HUDEP-2 (cell line): ENCODE results near the gene ELAC2.
A peak's percentile ranks its signal among the peaks of the same experiment; 100 is the strongest.

Source experiments
- DNase-seq, 76 experiments: peaks; one replicate each; lab custom pipeline; 2025; ENCODE audit not compliant: unreplicated experiment in 76 of 76; lab: John Stamatoyannopoulos, UW

ELAC2 gene

DNA sequence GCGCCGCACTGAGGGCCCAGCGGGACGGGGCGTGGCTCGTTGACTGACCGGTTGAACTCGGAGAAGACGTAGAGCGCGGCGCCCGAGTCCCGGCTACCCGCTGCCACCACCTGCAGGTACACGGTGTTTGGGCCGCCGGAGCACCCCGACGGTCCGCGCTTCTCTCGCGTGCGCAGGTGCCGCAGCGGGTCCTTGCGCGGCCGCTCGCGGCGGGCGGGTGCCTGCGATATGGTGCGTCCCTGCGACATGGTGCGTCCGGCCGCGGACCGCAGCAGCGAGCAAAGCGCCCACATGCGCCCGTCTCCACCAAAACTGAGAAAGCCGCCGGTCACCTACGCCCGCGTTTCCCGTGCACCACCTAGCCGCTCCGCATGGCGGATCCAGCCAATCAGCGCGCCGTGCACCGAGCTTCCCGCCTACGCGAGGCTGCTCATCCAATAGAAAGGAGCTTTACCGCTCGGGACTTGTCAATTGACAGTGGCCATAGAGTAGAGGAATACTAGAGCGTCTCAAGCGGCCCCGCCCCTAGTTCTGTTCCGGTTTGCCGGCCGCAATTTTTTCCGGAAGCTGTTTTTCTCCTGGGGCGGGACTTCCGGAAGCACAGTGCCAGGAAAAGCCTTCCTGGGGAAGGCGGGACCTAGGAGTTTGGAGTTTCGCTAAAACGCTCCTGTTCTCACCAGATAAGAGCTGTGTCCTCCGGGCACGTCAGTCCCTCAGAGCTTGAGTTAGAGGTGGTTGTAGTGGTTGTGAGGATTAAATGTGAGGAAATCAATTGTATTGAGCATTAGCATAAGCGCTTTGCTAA, at the start of gene ELAC2:
TSS of gene ELAC2 (minus strand) at position 373 of the 805 bp plus-strand sequence. CDS start at position 293, 80 bp downstream.
- peak in 75 of 76 experiments; percentile 66 to 99 (median 94) for DNase-seq

- DNase-seq, result no peak
Observed at GRCh38 chr17:13065032-13065431, 47.2 kb upstream of the ELAC2 start.

DNA sequence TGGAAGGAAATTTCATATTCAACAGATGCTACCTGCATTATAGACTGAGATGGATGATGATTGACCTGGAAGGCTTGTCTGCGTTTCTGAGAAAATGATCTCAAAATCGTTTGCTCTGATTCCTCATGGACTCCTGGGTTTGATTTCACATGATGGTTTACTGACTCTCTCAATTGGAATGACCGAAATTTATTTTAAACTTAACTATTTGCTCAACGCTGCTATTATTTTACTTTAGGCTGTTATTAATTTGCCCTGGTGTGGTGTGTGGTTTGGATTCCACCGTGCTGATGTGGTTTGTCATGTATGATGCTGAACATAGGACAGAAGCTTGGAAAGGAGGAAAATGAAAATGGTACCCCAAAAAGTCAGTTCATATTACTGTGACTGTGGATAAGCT, 37.3 kb upstream of the ELAC2 start:
- DNase-seq, result no peak

DNA sequence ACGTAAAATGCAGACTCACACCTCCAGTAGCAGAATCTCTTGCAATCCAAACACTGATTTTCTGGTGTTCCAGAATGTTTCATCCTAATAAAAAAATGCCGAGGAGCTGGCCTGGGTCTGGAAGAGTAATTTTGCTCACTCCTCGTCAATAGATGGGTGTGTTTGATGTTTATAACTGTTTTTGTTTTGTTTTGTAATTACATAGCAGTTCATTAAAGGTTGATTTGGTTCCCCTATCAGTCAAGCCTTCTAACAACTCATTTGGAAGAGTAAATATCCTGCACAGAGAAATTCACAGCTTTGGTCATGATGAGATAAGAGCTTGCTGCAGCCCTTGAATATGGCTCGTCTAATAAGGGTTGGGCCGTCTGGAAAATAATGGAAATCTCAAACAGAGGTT, 36.8 kb upstream of the ELAC2 start:
- DNase-seq, result no peak

GRCh38 chr17:13051915-13052314, 34.1 kb upstream of the ELAC2 start:
- no peak for DNase-seq

DNA sequence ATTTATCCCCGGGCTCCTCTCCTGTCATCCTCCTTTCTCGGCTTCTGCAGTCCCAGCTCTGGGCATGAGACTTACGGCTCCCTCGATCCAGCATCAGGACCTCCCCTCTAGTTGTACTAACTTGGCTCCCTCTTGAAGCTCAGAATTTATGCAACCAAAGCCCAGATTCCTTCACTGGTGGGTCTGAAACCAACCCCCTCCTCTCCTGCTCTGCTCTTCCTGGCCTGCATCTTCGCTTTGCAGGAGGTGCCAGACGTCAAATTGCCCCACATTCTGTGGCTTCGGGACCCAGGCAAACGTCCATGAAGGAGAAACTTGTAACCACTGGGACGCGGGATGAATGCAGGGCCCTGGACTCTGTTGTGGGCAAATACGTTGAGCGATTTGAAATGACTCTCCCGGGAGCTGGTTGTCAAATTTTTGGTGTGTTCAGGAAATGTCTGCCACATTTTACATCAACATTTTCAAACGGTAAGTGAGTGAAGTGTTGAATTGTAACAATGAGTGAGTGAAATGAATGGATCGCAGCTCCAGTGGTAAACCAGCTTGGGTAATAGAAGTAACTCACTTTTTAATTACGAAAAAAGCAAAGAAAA, 29.3 kb upstream of the ELAC2 start:
- no peak for DNase-seq

GRCh38 chr17:13046361-13046760, 28.5 kb upstream of the ELAC2 start:
- DNase-seq, result no peak

DNA sequence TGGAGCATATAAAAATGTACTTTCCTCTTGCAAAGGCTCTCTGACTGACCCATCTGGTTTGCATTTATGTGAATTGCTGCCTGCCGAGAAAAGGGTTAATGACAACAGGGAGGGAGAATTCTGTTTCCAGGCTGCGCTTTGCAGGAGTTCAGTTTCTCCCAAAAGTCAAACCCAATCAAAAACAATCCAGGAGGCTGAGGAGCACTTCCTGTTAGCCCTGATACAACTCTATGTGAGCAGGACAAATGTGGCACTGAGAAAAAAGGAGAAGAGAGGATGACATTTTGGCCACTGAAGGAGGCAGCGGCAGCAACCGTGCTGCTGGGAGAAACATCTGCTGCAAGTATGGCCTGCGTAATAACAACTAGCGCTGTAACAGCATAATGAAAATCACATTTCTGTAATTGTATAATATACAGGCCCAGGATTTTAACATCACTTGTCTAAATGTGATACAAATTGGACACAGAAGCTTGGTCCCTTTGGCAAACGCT, 26.8 kb upstream of the ELAC2 start:
- no peak for DNase-seq

GRCh38 chr17:13038931-13039665, 21.3 kb upstream of the ELAC2 start:
- no peak for DNase-seq

- DNase-seq, result no peak
Observed at GRCh38 chr17:13036751-13037150, 18.9 kb upstream of the ELAC2 start.

DNA sequence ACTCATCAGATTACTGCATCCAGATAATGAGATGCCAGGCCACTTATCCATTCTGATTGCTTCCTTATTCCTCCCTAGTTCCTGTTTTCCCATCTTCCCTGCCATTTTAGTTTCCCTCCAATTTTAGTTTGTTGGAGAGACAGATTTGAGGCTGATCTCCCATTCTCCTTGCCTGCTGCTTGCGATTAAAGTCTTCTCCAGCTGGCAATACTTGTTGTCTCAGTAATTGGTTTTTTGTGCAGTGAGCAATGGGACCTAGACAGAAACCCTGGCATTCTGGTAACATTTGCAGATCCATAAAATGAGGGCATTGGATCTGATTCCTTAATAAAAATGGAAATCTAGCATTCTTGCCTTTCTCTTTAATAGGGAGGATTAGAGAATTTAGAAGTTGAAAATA, 17.6 kb upstream of the ELAC2 start:
- DNase-seq, result no peak

DNA sequence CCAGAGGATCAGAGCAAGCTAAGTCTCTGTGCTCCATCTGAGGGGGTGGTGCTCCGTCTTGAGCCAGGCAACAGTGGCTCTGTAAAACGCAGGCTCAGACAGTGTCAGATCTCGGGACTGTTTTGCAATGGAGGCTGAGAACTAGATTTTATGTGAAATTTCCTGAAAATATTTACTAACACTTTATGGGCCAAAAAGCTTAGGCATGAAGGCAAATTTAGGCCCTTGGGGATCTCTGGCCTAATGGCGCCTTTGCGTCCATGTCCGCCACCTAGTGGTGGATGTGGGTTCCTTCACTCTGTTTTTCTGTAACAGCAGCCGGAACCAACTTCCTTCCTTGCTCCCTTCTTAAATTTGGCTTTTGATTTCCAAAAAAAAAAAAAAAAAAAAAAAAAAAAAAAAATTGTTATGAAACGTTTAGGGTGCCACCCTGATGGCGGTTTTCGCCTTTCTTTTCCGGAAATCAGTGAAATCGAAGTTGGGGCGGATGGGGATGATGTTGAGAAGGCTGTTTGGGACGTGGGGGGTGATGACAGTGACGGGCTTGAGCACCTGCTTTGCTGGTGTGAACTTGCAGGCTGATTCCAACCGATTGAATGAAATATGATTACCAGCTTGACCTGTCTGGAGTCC, 14.0 kb upstream of the ELAC2 start:
- DNase-seq, result peak in 38 of 76 experiments; percentile 1 to 57 (median 12)

DNA sequence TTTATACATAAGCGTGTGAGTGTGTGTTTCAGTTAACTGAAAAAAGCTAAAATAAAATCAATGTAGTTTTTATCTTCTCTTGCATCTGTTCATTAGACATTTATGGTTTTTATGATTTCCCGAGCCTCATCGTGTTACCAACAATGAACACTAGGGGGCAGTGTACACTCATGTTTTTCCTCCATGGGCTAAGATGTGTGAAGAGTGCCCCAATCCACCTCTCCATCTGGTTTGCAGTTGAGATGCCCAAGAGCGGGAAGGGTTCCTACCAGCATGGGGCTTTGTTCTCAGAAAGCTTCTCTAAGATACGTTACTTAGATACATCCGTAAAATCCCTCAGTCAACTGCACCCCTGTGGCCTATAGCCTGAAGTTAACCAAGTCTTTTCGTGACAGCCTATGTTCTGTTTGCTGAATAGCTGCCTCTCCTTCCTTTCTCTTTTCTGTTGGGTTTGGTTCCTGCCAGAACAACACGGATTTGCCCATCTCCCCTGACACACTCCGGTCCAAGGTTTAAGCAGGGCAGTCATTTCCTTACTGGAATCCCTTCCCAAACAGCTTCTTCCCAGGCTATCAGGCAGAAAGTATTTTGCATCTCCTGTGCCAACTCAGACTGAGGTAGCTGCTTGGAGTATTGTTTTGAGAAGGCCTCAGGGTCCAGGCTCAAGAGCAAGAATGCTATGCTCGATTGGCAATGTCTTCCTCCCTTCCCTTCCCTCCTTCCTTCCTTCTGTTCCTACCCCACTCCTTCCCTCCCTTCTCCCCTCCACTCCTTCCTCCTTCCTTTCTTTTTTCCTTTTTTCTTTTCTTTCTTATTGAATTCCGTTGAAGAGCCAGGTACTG, 12.9 kb upstream of the ELAC2 start:
- peak in 30 of 76 experiments; percentile 0 to 46 (median 22) for DNase-seq

DNA sequence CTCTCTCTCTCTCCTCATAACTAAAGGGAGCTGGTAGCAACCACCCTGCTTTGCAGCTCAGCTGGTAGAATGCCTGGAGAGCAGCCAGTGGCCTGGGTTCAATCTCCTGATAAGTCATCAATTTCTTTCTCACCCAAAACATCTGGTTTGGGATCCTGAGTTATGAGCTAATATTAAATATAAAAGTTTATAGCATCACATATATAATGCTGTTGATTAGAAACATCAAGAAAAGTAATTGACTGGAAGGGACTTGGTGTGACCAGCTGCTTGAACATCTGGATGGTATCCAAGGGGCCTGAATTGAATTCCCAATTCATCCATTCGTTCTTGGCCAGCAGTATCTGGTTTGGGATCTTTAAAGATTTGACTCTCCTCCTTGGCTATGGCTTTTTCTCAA, 12.2 kb upstream of the ELAC2 start:
- no peak for DNase-seq

GRCh38 chr17:13029340-13029739, 11.5 kb upstream of the ELAC2 start:
- DNase-seq, result no peak

DNA sequence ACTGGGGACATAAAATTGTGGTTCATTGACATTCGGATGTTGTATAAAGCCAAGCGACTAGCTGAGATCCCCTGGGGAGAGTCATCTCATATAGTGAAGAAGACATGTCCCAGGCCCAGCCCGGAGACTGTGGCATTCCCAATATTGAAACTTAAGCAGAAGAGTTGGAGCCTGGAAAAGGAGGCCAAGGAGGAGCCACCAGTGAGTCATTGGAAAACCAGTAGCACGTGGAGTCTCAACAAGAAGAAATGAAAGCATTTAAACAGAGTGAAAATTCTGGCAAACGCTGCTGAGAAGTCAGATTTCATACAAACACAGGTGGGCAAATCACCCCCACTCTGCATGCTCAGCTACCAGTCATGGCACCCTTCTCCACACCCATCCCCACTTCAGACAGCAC, 9.4 kb upstream of the ELAC2 start:
- DNase-seq, result no peak

DNA sequence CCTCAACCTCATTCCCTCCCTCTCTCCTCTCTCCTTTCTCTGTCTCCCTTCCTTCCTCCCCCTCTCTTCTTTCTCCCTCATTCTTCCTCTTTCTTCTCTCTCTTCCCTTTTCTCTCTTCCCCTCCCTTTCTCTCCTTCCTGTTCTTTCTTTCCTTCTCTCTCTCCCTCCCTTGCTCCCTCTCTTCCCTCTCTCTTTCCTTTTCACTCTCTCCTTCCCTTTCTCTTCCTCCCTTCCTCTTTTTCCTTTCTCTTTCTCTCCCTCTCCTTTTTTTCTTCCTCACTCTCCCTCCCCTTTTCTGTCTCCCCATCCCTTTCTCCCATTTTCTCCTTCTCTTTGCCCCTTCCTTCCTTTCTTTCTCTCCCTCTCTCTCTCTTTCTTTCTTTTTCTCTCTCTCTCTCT, 7.9 kb upstream of the ELAC2 start:
- no peak for DNase-seq

DNA sequence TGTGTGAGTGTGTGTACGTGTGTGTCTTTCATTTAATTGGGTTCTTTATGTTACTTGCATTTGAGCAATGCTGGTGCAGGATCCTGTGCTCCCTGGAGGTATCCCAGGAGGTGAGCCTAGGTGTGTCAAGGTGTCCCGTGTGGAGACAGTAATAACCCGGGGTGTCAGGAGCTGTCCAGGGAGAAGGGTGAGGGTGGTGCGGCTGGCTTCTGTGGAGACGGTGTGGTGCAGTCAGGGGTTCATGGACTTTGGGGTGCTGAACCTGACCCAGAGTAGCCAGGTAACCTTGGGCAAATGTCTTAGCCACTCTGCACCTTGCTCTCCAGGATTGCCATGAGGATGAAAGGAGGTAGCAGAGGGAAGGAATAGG, 7.4 kb upstream of the ELAC2 start:
- no peak for DNase-seq

GRCh38 chr17:13024526-13025257, 6.9 kb upstream of the ELAC2 start:
- peak in 47 of 76 experiments; percentile 6 to 59 (median 34) for DNase-seq
